ENCODE measurements around the gene DUOXA2.

Gene DUOXA2

DNA sequence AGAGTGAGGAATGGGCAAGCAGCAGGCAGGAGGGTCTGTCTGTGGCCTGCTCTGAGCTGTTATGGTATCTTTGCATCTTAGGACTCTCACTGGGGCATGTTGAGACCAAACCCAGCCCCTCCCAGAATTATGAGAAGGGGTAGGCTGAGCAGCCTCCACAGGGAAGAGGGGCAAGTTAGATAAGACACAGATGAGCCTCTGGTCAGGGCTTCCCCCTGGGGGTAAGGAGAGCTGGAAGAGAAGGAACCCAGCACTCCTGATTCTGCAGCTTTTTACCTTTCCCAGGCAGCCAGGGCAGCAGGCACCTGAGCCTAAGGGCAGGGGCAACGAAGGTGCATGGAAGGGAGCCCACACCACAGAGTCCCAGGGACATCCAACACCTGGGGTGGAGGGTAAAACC is 34.9 kb downstream of the DUOXA2 start:
- Histone ChIP-seq H3K4me1 (ENCODE audit: control insufficient read depth, insufficient read depth, low read length, poor library complexity, severe bottlenecking) (peaks cover 15% of the 10 kb centered on the region), H3K36me3 (ENCODE audit: control insufficient read depth, insufficient read depth, low read length) (no peaks in the 10 kb centered on the region), H3K9me3 (ENCODE audit: control insufficient read depth, low read length) (no peaks in the 10 kb centered on the region), H3K27ac (ENCODE audit: low read depth, low read length, severe bottlenecking) (no peak overlapping the region), H3K4me3 (ENCODE audit: extremely low read depth, insufficient read depth, low read length, poor library complexity, severe bottlenecking) (no peak overlapping the region)
- 80% methylated on average over 1 of the region's 1 CpG; no CpG with 5 or more reads in 1 of the 2 experiments for WGBS, 2 experiments (ENCODE audit: insufficient coverage in 2 of 2)

DNA sequence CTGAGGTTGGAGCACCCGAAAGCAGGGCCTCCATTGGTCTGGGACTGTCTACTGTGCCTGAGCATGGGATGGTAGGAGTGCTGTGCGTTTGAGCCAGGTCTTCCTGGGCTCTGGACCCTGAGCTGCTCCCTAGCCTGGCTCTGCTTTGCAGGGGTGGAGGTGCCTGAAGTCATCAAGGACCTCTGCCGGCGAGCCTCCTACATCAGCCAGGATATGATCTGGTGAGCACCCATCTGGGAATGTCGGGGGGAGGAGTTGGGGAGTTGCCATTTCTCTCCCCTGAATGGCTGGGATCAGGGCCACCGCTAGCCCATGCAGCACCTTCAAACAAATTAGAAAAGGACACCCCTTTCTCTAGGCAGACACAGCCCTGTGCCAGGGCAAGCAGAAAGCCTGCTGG is 36.4 kb downstream of the DUOXA2 start:
- Histone ChIP-seq H3K4me3 (ENCODE audit: extremely low read depth, insufficient read depth, low read length, poor library complexity, severe bottlenecking) (no peak overlapping the region), H3K4me1 (ENCODE audit: control insufficient read depth, insufficient read depth, low read length, poor library complexity, severe bottlenecking) (peaks cover 15% of the 10 kb centered on the region), H3K27ac (ENCODE audit: low read depth, low read length, severe bottlenecking) (no peak overlapping the region), H3K36me3 (ENCODE audit: control insufficient read depth, insufficient read depth, low read length) (no peaks in the 10 kb centered on the region), H3K9me3 (ENCODE audit: control insufficient read depth, low read length) (no peaks in the 10 kb centered on the region)
- 88 to 97% methylated on average over 3 to 5 of the region's 6 CpGs for WGBS, 2 experiments (ENCODE audit: insufficient coverage in 2 of 2)

DNA sequence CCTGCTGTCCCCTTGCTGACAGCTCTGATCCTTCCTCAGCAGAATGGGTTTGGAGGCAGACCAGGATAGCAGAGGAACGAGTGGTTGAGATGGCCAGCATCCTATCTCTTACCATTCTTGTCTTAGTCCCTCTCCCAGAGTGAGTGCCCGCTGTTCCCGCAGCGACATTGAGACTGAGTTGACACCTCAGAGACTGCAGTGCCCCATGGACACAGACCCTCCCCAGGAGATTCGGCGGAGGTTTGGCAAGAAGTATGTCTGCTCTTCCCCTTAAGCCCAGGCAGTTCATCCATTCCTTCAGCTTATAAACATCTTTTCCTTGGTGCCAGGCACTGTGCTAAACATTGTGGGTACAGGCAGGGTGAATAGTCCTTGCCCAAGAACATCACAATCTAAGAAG is 36.9 kb downstream of the DUOXA2 start:
- H3K4me3 ChIP-seq (ENCODE audit: extremely low read depth, insufficient read depth, low read length, poor library complexity, severe bottlenecking), result no peak overlapping the region
- H3K4me1 ChIP-seq (ENCODE audit: control insufficient read depth, insufficient read depth, low read length, poor library complexity, severe bottlenecking), result peaks cover 15% of the 10 kb centered on the region
- WGBS, 2 experiments (ENCODE audit: insufficient coverage in 2 of 2), result 96 to 98% methylated on average over 4 to 5 of the region's 6 CpGs
- H3K36me3 ChIP-seq (ENCODE audit: control insufficient read depth, insufficient read depth, low read length), result no peaks in the 10 kb centered on the region
- H3K27ac ChIP-seq (ENCODE audit: low read depth, low read length, severe bottlenecking), result no peak overlapping the region
- H3K9me3 ChIP-seq (ENCODE audit: control insufficient read depth, low read length), result no peaks in the 10 kb centered on the region

DNA sequence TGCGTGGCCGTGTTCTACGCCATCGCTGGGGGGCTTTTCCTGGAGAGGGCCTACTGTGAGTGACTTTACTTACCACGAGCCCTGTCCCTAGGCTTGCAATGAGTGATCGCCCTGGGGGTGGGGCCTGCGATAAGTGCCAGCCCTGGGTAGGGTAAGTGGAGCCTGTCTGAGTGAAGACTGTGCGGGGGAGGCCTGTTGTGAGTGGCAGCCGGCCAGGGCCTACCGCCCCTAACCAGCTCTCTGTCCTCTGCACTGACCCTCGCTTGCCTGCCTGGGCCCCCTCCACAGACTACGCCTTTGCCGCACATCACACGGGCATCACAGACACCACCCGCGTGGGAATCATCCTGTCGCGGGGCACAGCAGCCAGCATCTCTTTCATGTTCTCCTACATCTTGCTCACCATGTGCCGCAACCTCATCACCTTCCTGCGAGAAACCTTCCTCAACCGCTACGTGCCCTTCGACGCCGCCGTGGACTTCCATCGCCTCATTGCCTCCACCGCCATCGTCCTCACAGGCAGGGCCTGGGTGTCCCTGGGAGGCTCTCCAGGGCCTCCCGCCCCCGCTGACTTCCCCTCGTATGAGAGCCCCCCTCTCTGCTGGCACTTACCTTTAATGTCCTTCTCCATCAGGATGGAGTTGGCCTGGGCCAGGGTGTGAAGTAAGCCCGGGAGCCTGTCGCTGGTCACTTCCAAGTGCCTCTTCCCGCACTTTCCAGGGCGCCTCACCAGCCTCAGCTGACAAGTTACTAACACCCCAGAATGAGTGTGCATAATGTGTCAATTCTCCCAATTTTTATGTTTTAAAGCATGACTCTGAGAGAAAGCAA is 38.1 kb downstream of the DUOXA2 start:
- 94 to 96% methylated on average over 29 to 32 of the region's 36 CpGs for WGBS, 2 experiments (ENCODE audit: insufficient coverage in 2 of 2)
- Histone ChIP-seq H3K36me3 (ENCODE audit: control insufficient read depth, insufficient read depth, low read length) (no peaks in the 10 kb centered on the region), H3K4me1 (ENCODE audit: control insufficient read depth, insufficient read depth, low read length, poor library complexity, severe bottlenecking) (peaks cover 21% of the 10 kb centered on the region), H3K9me3 (ENCODE audit: control insufficient read depth, low read length) (no peaks in the 10 kb centered on the region), H3K27ac (ENCODE audit: low read depth, low read length, severe bottlenecking) (no peak overlapping the region), H3K4me3 (ENCODE audit: extremely low read depth, insufficient read depth, low read length, poor library complexity, severe bottlenecking) (no peak overlapping the region)

DNA sequence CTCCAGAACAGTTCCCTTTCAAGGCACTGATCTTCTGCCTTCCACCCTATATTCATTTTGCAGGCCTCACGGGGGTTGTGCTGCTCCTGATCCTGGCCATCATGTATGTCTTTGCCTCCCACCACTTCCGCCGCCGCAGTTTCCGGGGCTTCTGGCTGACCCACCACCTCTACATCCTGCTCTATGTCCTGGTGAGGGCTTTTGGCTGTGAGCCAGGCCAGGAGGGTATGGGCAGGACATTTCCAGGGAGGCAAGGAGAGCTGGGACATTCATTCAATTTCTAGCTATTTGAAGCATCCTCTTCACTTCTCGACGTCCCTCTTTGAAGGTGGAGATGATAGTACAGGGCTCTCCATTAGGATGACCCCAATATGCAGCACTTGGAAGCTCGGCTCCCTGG is 41.6 kb downstream of the DUOXA2 start:
- Histone ChIP-seq H3K4me1 (ENCODE audit: control insufficient read depth, insufficient read depth, low read length, poor library complexity, severe bottlenecking) (peaks cover 10% of the 10 kb centered on the region), H3K9me3 (ENCODE audit: control insufficient read depth, low read length) (no peaks in the 10 kb centered on the region), H3K4me3 (ENCODE audit: extremely low read depth, insufficient read depth, low read length, poor library complexity, severe bottlenecking) (no peak overlapping the region), H3K36me3 (ENCODE audit: control insufficient read depth, insufficient read depth, low read length) (no peaks in the 10 kb centered on the region), H3K27ac (ENCODE audit: low read depth, low read length, severe bottlenecking) (no peak overlapping the region)
- WGBS, 2 experiments (ENCODE audit: insufficient coverage in 2 of 2), result 83 to 86% methylated on average over 2 to 4 of the region's 8 CpGs

DNA sequence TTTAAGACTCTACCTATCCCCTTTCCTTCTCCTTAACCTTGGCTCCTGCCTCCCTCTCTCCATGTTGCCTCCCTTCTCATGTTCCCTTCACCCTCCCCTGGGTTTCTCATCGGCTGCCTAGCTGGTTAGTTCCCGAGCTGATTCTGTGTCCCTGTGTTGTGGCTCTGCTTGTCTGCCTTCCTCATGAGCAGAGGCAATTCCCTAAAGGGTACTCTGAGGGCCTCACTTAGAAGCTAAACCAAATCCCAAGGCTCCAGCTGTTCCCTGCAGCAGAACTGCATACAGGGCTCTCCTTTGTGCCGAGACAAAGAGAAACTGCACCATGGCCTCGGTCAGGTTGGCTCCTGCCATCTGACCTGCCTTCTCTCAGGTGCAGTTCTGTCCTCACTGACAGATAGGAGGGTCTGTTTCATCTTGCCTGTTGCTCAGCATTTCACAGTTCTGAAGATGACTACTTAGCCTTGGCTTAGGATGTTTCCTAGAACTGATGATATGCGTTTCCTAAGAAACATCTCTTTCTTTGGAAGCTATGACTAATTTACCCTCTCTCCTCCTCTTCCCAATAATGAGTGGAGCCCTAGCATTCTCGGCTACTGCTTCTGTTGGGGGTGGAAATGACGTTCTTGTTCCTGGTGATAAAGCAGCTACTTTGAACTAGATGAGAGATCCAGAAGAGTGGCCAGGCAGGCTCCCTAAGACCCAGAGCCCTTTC is 42.8 kb downstream of the DUOXA2 start:
- 71 to 85% methylated on average over 4 to 6 of the region's 7 CpGs for WGBS, 2 experiments (ENCODE audit: insufficient coverage in 2 of 2)
- no peaks in the 10 kb centered on the region for H3K36me3 ChIP-seq (ENCODE audit: control insufficient read depth, insufficient read depth, low read length)
- no peak overlapping the region for H3K4me3 ChIP-seq (ENCODE audit: extremely low read depth, insufficient read depth, low read length, poor library complexity, severe bottlenecking)
- H3K4me1 ChIP-seq (ENCODE audit: control insufficient read depth, insufficient read depth, low read length, poor library complexity, severe bottlenecking), result peaks cover 10% of the 10 kb centered on the region
- peak overlapping the region; percentile 10 for H3K27ac ChIP-seq (ENCODE audit: low read depth, low read length, severe bottlenecking)
- no peaks in the 10 kb centered on the region for H3K9me3 ChIP-seq (ENCODE audit: control insufficient read depth, low read length)

DNA sequence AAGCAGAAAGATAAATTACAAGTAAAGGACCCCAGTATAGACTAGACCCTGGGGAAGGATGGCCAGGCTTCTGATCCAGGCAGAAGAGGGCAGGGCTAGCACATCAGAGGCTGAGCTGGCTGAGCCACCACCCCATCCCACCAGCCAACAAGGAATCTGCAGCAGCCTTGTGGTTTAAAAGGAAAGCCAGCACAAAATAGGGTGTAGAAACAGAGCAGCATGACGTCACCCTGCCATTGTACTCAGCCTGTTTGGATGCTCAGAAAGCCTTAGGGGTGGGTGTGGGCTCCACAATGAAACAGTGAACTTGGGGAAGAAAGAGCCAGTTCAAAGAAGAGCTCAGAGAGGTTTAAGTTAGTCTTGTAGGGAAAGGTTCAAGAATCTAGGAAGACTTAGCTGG is 43.8 kb downstream of the DUOXA2 start:
- Histone ChIP-seq H3K4me3 (ENCODE audit: extremely low read depth, insufficient read depth, low read length, poor library complexity, severe bottlenecking) (no peak overlapping the region), H3K4me1 (ENCODE audit: control insufficient read depth, insufficient read depth, low read length, poor library complexity, severe bottlenecking) (peaks cover 16% of the 10 kb centered on the region), H3K27ac (ENCODE audit: low read depth, low read length, severe bottlenecking) (no peak overlapping the region), H3K36me3 (ENCODE audit: control insufficient read depth, insufficient read depth, low read length) (no peaks in the 10 kb centered on the region), H3K9me3 (ENCODE audit: control insufficient read depth, low read length) (no peaks in the 10 kb centered on the region)
- 0 to 33% methylated on average over 1 of the region's 1 CpG for WGBS, 2 experiments (ENCODE audit: insufficient coverage in 2 of 2)

DNA sequence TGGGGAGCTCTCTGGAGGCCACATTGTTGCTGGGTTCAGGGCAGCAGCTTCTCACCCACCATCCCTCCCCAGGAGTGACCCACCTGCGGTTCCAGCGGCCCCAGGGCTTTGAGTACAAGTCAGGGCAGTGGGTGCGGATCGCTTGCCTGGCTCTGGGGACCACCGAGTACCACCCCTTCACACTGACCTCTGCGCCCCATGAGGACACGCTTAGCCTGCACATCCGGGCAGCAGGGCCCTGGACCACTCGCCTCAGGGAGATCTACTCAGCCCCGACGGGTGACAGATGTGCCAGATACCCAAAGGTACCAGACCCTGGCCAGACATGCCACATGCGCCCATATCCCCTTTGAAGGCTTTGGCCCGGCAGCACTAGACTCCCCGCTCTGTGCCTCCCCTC is 47.5 kb downstream of the DUOXA2 start:
- Histone ChIP-seq H3K4me3 (ENCODE audit: extremely low read depth, insufficient read depth, low read length, poor library complexity, severe bottlenecking) (no peak overlapping the region), H3K9me3 (ENCODE audit: control insufficient read depth, low read length) (no peaks in the 10 kb centered on the region), H3K4me1 (ENCODE audit: control insufficient read depth, insufficient read depth, low read length, poor library complexity, severe bottlenecking) (peaks cover 16% of the 10 kb centered on the region), H3K27ac (ENCODE audit: low read depth, low read length, severe bottlenecking) (no peak overlapping the region), H3K36me3 (ENCODE audit: control insufficient read depth, insufficient read depth, low read length) (no peaks in the 10 kb centered on the region)
- WGBS, 2 experiments (ENCODE audit: insufficient coverage in 2 of 2), result 94 to 95% methylated on average over 14 of the region's 14 CpGs

DNA sequence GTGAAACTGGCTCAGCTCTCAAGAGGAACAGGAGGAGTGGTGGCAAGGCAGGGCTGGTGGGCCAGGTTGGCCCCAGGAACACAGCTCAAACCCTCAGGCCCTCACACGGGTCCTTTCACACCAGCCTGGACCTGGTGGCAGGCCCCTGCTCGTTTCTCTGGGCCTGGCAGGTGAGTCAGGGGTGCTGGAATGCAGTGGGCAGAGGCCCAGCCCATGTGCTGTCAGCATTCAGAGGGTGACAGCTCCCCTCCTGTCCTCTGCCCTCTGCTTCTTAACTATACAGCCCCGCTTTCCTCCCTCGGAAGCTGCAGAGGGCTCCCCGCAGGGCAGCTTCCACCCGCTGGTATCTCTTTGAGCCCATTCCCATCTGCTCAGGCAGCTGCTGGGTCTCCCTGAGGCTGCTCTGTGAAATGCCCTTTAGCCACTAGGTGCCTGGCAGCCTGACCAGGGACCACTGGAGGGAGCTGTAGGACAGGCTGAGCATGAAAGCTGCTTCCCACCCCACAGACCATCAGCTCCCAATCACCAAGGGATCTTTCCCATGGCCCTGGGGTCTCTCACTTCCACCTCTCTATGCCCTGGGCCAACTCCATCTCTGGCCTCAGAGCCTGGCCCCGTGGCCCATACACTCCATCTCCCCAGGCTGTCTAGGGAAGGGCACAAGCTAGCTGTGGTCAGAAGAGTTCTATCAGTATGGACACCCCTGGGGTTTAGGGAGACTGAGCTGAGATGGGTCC is 48.8 kb downstream of the DUOXA2 start:
- H3K9me3 ChIP-seq (ENCODE audit: control insufficient read depth, low read length), result no peaks in the 10 kb centered on the region
- H3K4me1 ChIP-seq (ENCODE audit: control insufficient read depth, insufficient read depth, low read length, poor library complexity, severe bottlenecking), result peaks cover 12% of the 10 kb centered on the region
- WGBS, 2 experiments (ENCODE audit: insufficient coverage in 2 of 2), result 3 to 5% methylated on average over 5 of the region's 7 CpGs
- no peak overlapping the region for H3K4me3 ChIP-seq (ENCODE audit: extremely low read depth, insufficient read depth, low read length, poor library complexity, severe bottlenecking)
- H3K27ac ChIP-seq (ENCODE audit: low read depth, low read length, severe bottlenecking), result no peak overlapping the region
- no peaks in the 10 kb centered on the region for H3K36me3 ChIP-seq (ENCODE audit: control insufficient read depth, insufficient read depth, low read length)

DNA sequence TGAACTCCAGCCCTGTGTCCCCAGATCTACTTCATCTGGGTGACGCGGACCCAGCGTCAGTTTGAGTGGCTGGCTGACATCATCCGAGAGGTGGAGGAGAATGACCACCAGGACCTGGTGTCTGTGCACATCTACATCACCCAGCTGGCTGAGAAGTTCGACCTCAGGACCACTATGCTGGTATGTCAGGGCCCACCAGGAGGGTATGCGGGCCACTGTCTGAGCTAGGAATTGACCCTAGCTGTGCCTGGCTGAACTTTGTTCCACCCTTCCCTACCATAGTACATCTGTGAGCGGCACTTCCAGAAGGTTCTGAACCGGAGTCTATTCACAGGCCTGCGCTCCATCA is 49.4 kb downstream of the DUOXA2 start:
- Histone ChIP-seq H3K4me3 (ENCODE audit: extremely low read depth, insufficient read depth, low read length, poor library complexity, severe bottlenecking) (no peak overlapping the region), H3K4me1 (ENCODE audit: control insufficient read depth, insufficient read depth, low read length, poor library complexity, severe bottlenecking) (peaks cover 12% of the 10 kb centered on the region), H3K9me3 (ENCODE audit: control insufficient read depth, low read length) (no peaks in the 10 kb centered on the region), H3K36me3 (ENCODE audit: control insufficient read depth, insufficient read depth, low read length) (no peaks in the 10 kb centered on the region), H3K27ac (ENCODE audit: low read depth, low read length, severe bottlenecking) (no peak overlapping the region)
- WGBS, 2 experiments (ENCODE audit: insufficient coverage in 2 of 2), result 83 to 87% methylated on average over 8 to 9 of the region's 9 CpGs

All from mesodermal cell (in vitro differentiated cells).